ENCODE results near the gene HUNK.
"Not testable (repeated sequence)": the region's sequence is repeated elsewhere in the genome, so short reads cannot be mapped to it uniquely, and the experiment has no call there.

The HUNK gene

DNA sequence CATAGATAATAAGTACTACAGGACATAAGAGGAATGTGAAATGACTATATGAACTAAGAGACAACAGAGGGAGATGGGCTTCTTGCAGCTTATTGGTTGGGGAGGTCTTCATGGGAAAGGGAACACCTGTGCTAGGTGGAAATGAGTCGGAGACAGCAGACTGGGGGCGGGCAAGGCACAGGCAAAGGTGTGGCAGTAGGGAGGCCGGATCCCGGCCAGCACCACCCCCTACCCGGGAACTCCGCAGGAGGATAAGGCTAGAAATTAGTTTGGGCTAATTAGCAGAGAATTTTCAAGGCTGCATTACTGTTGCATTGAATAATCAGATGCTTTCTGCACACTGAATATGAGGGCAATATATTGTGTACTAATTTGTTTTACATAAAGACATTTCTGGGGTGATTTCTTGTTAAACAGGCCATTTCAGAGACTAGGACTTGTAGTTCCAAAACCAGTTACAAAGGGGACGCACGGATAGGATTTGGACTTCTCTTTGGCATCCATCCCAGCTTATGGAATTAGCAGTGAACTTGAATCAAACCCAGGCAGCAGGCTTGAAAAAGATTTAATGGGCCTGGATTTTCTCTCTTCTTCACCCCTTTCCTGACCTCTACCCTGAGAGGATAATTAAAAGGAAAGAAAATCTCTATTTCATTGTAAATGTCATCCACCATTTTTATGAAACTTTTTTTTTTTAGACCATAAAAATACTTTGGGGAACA, 2.2 kb upstream of the HUNK start:
- no peak for DNase-seq (ENCODE audit: low read depth in 3 of 3)

DNA sequence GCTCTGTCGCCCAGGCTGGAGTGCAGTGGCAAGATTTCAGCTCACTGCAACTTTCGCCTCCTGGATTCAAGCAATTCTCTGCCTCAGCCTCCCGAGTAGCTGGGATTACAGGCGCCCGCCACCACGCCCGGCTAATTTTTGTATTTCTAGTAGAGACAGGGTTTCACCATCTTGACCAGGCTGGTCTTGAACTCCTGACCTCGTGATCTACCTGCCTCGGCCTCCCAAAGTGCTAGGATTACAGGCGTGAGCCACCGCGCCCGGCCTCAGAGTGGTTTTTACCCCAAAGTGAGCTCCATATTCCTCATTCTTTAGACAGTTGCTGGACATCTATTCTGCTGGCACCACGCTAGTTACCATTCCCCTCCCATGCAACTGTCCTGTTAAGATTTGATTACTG, 1.4 kb upstream of the HUNK start:
- DNase-seq (ENCODE audit: low read depth in 3 of 3): not testable (repeated sequence)

DNA sequence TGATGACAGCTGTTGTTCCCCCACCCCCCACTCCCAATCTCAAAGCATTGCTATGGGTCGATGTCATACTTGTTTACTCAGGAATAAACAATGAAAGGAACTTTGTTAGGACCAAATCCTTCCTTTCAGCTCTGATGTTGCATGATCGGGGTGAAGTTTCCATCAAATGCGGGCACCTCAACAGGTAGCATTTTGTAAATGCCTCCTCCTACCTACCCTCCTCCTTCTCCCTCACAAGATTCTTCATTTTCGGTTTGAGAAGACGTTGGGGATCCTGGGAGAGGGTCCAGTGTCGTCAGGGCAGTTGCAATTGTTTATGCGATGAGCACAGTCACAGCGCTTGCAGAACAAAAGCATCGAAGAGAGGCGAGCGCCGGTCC, 758 bp upstream of the HUNK start:
- no peak for DNase-seq (ENCODE audit: low read depth in 3 of 3)

DNA sequence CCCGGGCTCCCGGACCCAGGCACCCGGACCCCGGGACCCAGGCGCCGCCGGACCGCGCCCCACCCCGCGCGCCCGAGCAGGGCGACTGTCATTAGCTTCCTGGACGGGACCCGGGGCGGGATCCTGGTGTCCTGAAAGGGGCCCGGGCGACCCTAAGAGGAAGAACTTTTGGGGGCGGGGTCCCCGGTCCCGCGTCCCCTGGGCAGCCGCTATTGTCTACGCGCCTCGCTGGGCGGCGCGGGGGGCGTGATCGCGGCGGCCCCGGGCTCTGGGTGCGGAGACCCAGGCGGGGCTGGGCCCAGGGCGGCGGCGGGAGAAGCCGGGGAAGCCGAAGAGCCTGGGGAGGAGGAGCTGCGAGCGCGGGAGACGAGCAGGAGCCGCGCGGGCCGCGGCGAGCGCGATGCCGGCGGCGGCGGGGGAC, 465 bp downstream of the HUNK start:
- no peak for DNase-seq (ENCODE audit: low read depth in 3 of 3)

DNA sequence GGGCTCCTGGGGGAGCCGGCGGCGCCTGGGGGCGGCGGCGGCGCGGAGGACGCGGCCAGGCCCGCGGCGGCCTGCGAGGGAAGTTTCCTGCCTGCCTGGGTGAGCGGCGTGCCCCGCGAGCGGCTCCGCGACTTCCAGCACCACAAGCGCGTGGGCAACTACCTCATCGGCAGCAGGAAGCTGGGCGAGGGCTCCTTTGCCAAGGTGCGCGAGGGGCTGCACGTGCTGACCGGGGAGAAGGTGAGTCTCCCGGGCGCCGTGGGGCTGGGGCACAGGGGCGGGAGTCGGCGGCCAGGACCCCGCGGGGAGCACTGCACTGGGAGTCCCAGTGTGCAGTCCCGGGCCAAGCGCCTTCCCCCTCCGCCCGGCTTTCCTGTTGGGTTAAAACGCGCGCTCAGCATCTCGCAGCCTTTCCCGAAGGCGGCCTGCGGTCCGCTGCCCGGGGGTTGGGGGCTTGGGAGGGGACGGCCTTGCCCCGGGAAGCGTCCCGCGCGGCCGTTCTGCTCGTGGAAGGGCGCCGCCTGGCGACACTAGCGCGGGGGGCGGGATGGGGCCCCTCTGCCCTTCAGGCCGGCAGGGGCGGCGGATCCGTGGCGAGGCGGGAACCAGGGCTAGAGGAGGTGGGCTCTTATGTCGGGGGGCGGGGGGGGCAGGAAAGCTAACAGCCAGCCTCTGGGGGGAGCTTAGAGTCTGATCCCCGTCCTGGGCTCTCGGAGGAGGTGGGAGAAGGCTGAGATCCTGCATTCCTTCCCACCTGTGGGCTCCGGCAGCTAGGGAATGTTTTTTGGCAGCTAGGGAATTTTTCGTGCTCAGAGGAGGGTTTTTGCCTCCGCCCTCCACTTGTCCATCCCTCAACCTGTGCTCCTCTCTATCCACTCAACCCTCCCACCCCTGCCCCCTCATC, 1.1 kb downstream of the HUNK start:
- DNase-seq (ENCODE audit: low read depth in 3 of 3): peak; percentile 7 to 61 (median 22)

DNA sequence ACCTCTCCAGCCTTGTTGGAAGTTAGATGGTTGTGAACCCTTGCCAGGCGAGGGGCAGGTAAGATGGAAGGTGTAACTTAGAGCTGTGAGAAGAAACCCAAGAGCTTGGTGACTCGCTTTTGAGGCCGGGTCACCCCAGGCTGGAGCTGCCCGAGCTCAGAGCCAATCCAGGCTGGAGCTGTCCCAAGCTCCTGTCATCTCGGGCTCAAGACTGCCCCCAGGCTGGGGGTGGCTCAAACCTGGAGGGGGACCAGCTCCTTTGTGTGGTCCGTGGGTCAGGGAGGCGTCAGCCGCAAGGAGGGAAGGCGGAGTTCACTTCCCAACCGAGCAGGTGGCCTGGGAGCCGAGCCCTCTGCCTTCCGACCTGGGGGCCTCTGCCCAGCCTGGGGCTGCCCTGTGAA, 2.0 kb downstream of the HUNK start:
- DNase-seq (ENCODE audit: low read depth in 3 of 3): no peak

DNA sequence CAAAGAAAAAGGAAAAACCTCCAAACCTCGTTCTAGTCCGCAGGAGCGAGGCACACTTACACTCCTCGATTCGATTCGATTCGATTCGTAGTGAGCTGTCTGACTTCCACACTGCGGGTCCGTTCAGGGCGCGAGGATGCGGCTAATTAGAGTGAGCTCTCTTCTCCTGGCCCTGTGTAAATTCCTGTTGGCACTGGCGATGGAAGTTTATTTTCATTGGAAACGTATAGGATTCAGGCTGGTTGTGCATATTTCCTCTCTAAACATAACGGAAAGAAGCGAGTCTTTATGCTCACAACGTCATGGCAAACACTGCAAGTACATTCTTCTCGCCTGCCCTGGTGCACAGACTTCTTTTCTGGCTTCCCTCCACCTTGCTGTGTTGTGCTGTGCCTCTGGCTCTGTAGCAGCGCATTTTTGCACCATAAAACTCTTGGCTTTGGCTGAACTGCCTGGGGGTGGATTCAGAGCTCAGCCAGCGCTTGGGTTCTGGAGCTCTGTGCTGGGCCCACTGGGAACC, 2.7 kb downstream of the HUNK start:
- DNase-seq (ENCODE audit: low read depth in 3 of 3): no peak

DNA sequence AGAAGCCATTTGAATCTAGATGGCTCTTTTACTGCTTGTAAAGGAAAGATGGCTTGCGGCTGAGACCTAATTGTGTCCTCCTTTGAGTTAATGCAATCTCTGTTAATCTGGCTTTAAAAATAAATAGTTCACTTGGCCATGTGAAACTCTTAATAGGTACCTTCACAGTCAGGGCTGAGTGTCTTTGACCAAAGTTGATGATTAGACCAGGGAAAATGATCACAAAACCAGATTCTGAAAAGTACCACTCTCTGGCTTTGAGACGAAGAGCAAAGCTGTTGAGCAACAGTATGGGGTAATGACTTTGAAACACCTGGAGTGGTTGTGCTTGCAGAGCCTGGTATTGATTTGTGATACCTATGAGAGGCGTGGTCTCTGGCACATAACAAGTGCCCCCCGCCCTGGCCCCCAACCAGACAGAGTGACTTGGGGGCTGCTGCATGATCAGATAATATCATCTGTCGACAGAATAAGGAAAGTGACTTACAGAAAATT, 4.7 kb downstream of the HUNK start:
- DNase-seq (ENCODE audit: low read depth in 3 of 3): no peak

DNA sequence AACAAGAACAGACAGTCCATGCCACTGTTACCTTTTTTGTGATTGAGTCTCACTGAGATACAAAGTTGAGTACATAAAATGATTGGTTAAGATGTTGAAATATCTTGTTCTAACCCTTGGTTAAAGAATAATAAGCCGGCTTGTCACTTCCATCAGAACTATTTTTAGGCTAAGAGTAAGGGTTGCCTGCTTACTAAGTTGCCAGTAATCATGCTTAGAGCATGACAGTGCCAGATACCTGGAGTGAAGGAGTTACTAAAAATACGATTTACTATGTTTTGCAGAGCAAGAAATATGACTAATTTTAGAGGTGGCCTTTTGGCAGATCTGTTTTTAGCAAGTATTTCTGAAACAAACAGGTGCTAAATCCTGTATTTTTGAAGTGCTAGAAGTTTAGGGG, 6.0 kb downstream of the HUNK start:
- no peak for DNase-seq (ENCODE audit: low read depth in 3 of 3)

DNA sequence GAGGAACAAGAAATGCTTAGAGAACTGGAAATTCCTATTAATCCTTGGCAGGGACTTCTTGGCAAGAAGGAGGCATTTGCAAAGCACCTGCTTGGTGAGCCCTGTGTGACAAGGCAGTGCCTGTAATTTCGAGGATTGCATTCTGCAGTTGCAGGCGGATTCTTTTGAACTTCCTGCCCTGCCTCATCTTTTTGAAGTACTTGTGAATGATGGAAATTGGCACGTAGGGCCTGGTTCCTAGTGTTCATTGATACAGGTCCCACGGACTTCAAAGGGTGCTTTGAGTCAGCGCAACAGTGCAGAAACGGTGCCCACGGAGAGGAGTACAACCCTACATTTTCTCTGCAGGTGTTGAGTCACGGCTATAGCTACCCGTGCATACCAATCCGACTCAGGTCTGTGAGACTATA, 6.4 kb downstream of the HUNK start:
- DNase-seq (ENCODE audit: low read depth in 3 of 3): no peak

DNA sequence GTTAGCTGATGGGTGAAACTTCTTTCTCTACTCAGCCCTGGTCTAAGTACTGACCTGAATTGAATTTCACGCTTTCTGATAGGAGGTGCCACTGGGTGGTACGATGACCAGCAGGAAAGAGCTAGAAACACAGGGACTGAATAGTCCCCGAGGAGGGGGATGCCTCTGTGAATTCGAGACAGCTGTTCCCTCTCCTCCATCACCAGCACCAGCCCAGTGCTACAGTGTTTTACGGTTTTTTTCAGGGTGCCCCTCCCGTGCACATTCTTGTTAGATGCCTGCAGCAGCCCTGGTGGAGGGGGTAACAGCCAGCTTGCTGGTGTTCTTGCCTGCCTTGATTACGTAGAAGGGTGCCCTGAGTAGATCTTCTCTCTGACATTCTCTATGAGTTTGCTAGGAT, 7.1 kb downstream of the HUNK start:
- no peak for DNase-seq (ENCODE audit: low read depth in 3 of 3)

DNA sequence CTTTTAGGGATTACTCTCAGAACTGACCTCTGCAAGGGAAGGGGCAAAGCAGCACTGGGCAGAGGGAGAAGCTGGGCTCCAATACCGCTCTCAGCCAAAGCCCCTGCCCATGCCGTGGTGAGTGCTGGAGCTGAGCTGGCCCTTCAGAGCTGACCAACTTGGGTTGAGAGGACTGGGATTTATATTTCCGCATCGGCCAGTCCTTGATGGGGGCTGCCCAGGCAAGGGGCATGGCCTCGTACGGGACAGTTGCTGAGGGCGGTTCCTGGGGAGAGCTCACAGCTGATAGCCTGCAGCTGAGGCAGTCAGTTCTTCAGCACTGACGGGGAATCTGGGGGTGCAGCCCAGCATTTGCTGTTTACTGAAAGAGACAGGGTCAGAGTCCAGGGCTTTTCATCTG, 8.0 kb downstream of the HUNK start:
- no peak for DNase-seq (ENCODE audit: low read depth in 3 of 3)

DNA sequence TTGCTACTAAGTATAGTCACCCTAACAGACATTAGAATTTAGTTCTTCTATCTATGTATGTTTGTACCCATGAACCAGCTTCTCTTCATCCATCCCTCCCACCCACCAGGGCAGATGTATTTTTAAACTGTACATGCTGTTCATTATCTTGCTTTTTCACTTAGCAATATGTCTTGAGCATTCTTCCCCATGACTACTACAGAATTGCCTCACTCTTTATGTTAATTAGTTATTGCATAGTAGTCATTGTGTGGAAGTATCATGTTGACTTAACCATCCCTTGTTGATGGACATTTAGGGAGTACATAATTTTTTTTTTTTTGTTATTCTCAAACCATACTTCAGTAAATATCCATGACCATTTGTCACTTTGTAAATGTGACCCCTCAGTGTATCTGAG, 9.9 kb downstream of the HUNK start:
- DNase-seq (ENCODE audit: low read depth in 3 of 3): no peak

DNA sequence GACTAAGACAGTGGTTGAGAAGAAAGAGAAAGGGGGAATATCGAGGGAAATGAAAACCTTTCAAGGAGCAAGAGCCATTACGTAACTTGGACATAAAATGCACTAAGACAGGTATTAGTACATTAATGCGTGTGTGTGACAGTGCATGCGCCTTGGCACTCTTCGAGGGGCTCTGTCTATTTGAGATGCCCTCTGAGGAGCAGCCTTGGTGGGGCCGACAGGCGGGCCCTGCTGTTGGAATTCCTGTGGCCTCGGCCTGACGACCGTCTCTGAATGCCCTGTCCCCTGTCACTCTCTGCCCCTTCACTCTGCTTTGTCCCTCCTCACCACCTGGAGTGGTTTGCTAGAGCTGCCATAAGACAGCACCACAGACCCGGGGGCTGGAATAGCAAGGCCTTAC, 12.3 kb downstream of the HUNK start:
- no peak for DNase-seq (ENCODE audit: low read depth in 3 of 3)

DNA sequence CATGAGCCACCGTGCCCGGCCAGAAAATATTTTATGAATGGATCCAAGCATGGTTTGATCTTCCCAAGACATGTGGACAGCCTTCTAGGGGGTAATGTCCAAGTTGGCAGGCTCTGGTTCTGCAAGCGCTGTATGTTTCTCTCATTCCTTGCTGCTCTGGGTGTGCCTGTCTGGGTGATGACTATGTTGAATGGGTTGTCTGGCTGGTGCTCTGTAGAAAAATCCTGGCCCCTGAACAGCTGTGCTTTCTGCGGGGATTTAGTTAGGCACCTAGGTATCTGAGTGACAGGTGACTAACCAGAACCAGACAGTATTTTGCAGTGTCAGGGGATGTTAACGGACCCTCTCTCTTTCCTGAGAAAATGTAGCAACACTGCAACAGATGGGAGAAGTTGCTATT, 14.1 kb downstream of the HUNK start:
- DNase-seq (ENCODE audit: low read depth in 3 of 3): no peak

DNA sequence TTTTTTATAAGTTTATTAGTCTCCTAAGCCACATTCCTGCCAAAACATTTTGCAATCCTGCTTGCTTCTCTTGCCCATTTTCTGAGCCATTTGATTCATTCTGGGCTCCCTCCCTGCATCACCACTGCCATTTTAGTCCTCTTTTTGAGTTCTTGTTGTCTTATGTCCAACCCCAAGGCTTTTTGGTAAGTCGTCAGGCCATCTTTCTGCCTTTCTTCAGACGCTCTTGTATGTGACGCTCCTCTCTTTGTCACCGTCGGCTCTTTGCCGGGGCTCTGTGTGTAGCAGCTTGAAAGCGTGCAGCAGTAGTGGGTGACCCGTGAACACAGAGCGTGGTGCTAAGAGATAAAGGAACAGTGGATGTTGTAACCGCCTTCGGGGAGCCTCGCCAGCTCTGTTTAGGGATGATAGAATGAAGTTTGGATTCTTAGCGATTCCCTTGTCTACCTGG, 14.6 kb downstream of the HUNK start:
- DNase-seq (ENCODE audit: low read depth in 3 of 3): no peak

DNA sequence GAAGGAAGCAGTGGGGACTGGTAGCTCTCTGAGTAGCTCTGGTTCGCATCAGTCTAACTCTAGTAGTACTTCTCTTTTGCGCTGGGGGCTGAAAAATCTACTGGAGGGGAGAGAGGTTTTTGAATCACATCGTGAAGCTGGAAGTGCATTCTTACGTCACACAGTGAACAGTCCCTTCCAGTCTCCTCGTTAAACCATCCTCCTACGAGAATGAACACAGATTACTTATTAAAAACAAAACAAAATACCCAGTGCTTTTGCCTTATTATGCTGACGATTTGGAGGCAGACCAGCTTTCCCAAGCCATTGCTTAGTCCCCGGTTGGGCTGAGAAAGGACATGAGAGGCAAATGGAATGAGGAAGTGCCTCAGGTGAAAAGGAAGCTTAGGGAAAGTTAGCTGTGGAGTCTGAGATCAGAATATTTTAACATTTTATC, 16.1 kb downstream of the HUNK start:
- no peak for DNase-seq (ENCODE audit: low read depth in 3 of 3)

DNA sequence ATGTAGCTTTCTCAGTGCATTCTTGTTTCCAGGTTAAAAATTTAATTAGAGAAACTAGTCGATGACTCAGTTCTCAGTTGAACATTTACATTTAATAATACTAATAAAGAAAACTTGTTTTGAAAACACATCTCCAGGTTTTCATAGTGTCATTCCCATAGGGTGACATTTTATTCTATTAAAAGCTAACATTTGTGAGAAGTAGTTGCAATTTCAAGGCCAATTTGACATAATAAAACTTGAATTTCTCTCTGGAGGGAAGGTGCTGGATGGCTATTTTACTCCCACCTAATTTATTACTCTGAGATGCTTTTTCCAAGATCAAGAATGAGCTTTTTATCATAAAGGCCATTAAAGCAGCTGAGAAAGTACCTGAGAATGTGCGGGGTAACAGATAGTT, 16.6 kb downstream of the HUNK start:
- DNase-seq (ENCODE audit: low read depth in 3 of 3): no peak

DNA sequence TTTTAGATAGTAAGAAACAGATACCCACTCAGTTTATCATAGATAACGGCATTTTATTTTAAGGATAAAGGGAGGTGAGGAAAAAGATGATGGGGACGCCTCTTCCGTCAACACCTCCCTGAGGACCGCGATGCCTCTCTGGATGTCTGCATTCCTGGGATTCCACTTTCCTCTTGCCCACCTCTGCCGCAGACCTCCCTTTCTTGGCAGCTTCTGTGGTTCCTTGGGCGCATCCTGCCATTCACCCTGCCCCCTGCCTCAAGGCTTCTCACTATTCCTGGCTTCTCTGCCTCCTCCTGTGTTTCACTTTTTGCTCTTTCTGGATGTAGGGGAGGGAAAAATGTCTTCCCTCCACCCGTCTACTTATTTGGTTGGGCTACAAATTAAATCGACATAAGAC, 19.9 kb downstream of the HUNK start:
- DNase-seq (ENCODE audit: low read depth in 3 of 3): no peak

DNA sequence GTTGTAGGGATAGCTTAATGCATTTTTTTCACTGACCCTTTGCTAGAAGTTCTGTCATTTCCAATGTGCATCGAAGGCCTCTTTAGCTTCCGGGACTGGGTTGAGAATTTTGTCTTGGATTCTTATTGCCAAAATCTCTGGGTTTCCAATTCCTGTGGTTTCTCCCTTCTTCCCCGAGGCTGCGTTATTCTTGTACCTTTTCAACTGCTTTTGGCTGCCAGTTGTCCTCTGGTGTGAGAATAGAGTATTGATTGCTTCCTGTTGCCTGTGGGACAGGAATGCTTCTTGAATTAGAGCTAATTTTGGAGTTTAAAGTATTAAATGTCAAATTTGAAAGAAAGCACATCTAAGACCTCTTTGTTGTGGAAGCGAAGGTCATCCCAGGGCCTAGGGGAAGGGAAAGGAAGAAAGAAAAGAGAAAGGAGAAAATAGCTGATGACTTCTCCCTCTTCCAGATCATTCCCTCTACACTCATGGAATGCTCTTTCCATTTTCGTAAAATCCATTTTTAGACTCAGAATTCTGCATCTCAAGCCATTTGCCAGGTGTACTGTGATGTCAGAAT, 21.1 kb downstream of the HUNK start:
- no peak for DNase-seq (ENCODE audit: low read depth in 3 of 3)

DNA sequence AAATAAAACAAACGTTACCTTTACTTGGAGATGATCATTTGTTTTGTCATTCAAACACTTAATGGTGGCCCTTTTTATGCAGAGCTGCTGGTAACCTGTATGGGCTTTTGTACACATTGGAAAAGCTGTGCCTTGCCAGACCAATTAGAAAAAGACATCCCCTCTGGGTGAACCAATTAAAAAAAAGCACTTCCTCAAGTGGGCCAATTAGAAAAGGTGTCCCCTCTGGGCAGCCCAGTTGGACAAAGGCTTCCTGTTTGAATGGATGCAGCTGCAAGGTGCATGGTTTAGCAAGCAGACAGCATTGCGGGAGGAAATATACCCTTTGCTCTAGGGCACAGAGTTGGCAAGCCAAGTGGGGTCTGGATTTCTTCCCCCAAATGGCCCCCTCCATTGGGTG, 21.6 kb downstream of the HUNK start:
- DNase-seq (ENCODE audit: low read depth in 3 of 3): no peak

DNA sequence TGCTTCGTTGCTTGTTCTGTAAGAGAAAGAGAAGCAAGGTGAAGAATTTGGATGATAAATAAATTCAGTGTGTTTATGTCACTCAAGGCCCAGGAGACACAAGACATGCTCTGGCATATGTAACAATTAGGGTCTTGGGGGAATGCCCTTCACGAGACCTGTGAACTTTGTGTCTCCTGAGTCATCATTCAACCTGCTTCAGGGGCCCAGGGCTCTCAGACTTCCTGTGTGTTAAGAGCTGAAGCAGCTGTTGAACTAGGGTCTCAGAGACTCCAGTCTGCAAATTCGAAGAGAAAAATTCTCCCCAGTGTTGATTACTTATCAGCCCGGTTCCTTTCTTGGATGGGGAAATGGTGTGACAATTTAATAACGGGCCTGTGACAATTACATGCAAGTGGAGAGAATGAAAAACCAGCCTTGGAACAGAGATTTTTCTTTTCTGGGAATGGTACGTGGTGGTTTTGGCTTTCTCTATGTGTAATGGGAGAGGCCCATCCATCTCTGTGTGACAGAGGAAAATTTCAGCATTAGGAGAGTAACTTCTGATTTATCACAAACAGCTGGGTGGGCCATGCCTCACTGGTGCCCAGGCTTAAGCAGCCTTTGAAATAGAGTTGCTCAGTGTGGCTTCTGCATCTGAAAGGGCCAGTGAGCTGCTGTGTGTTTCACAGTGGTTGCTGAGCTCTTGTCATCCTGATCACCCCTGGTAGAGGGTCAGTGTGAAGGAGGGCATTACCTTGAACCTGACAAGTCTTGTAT, 22.4 kb downstream of the HUNK start:
- DNase-seq (ENCODE audit: low read depth in 3 of 3): no peak

Data from stimulated activated CD4-positive, alpha-beta T cell treated with anti-CD3 and anti-CD28 coated beads, TNF-alpha, amount 100 ng/mL, for 24 hours (primary cell).